Peyer's patch (tissue), 4 donors: Measurements from ENCODE around the gene MAP1B. TPM values are rescaled to one million over a fixed set of nuclear protein-coding genes. Genes with fewer than 3 reads are reported as not detected.

Source experiments
- DNase-seq, 3 donors: peaks; one replicate each; pipeline ENCODE4 v3.0.0-alpha.2; 2017 to 2019
- H3K27ac ChIP-seq, 4 donors: fragments of 200-600 bp; sonication (generic); one replicate each; pipeline ENCODE4 v1.5.1; 2016 to 2019
- H3K27me3 ChIP-seq, 2 donors: fragments of 200-600 bp; sonication (generic); one replicate each; pipeline ENCODE4 v1.5.1; 2019
- H3K36me3 ChIP-seq, 3 donors: fragments of 200-600 bp; sonication (generic); one replicate each; pipeline ENCODE4 v1.5.1; 2016 to 2019
- H3K4me1 ChIP-seq, 4 donors: fragments of 200-600 bp; sonication (generic); one replicate each; pipeline ENCODE4 v1.5.1; 2016 to 2019
- H3K4me3 ChIP-seq, 4 donors: fragments of 200-600 bp; sonication (generic); 1 replicate in 3 of 4; 2 replicates in 1 of 4; pipeline ENCODE4 v1.5.1; 2016 to 2019; ENCODE audit warnings: mild to moderate bottlenecking in 1 of 4
- H3K9me3 ChIP-seq, 4 donors: fragments of 200-600 bp; sonication (generic); one replicate each; pipeline ENCODE4 v1.5.1; 2016 to 2019; ENCODE audit warnings: mild to moderate bottlenecking in 1 of 4
- CTCF ChIP-seq, 6 experiments: fragments of 450-650 bp in 4 of 6; fragments of 200-600 bp in 2 of 6; sonication (generic) in 1 of 6; IDR thresholded peaks; one replicate each; pipeline ENCODE4 v1.5.1; 2017 to 2019; ENCODE audit warnings: antibody characterized with exemption in 6 of 6, mild to moderate bottlenecking in 3 of 6, moderate library complexity in 1 of 6
- POLR2A ChIP-seq, 2 donors: fragments of 450-650 bp; IDR thresholded peaks; one replicate each; pipeline ENCODE4 v1.5.1; 2017; ENCODE audit warnings: antibody characterized with exemption in 2 of 2, mild to moderate bottlenecking in 2 of 2, moderate library complexity in 2 of 2
- total RNA-seq, 4 donors: library from RNA; depleted of rRNA; stranded (reverse); fragments of >200 nt; gene quantifications; one replicate each; pipeline ENCODE4 v1.1.0, GENCODE V29; 2016

Gene MAP1B
- total RNA-seq, 4 donors from 2014 or later, result 16.3 to 38.0 (median 25.7) TPM

GRCh38 chr5:72125941-72126620 lies 18.8 kb downstream of the MAP1B start:
- DNase-seq, result no peak
- H3K36me3 ChIP-seq, result no peaks in the 10 kb centered on the region
- H3K27ac ChIP-seq, result no peak overlapping the region
- H3K9me3 ChIP-seq, result no peaks in the 10 kb centered on the region
- no peak overlapping the region for H3K4me3 ChIP-seq
- H3K27me3 ChIP-seq, result no peaks in the 10 kb centered on the region
- no peak for TF ChIP-seq CTCF (IDR thresholded peaks at IDR 0.05)
- no peak for TF ChIP-seq POLR2A (IDR thresholded peaks at IDR 0.05)
- no peaks in the 10 kb centered on the region for H3K4me1 ChIP-seq

GRCh38 chr5:72126796-72127195 lies 19.5 kb downstream of the MAP1B start:
- no peaks in the 10 kb centered on the region for H3K27me3 ChIP-seq
- DNase-seq, result no peak
- no peaks in the 10 kb centered on the region for H3K9me3 ChIP-seq
- no peaks in the 10 kb centered on the region for H3K36me3 ChIP-seq
- H3K4me1 ChIP-seq, result no peaks in the 10 kb centered on the region
- no peak overlapping the region for H3K4me3 ChIP-seq
- H3K27ac ChIP-seq, result no peak overlapping the region
- TF ChIP-seq CTCF (IDR thresholded peaks at IDR 0.05) (no peak), POLR2A (IDR thresholded peaks at IDR 0.05) (no peak)

GRCh38 chr5:72129725-72130124 lies 22.4 kb downstream of the MAP1B start:
- no peak for TF ChIP-seq CTCF (IDR thresholded peaks at IDR 0.05)
- TF ChIP-seq POLR2A (IDR thresholded peaks at IDR 0.05), result no peak
- Histone ChIP-seq H3K27ac (no peak overlapping the region), H3K27me3 (no peaks in the 10 kb centered on the region), H3K36me3 (no peaks in the 10 kb centered on the region), H3K4me3 (no peak overlapping the region), H3K9me3 (no peaks in the 10 kb centered on the region), H3K4me1 (no peaks in the 10 kb centered on the region)
- no peak for DNase-seq

GRCh38 chr5:72130351-72130761 lies 23.1 kb downstream of the MAP1B start:
- Histone ChIP-seq H3K4me3 (no peak overlapping the region), H3K9me3 (no peaks in the 10 kb centered on the region), H3K27ac (no peak overlapping the region), H3K36me3 (no peaks in the 10 kb centered on the region), H3K4me1 (no peaks in the 10 kb centered on the region), H3K27me3 (no peaks in the 10 kb centered on the region)
- no peak for DNase-seq
- TF ChIP-seq CTCF (IDR thresholded peaks at IDR 0.05), result no peak
- TF ChIP-seq POLR2A (IDR thresholded peaks at IDR 0.05), result no peak

- H3K4me1 ChIP-seq, result no peaks in the 10 kb centered on the region
- H3K27ac ChIP-seq, result no peak overlapping the region
- no peaks in the 10 kb centered on the region for H3K27me3 ChIP-seq
- H3K9me3 ChIP-seq, result no peaks in the 10 kb centered on the region
- H3K4me3 ChIP-seq, result no peak overlapping the region
- no peaks in the 10 kb centered on the region for H3K36me3 ChIP-seq
- no peak for TF ChIP-seq CTCF (IDR thresholded peaks at IDR 0.05)
- TF ChIP-seq POLR2A (IDR thresholded peaks at IDR 0.05), result no peak
- no peak for DNase-seq
These were observed 26.1 kb downstream of the MAP1B start for GRCh38 chr5:72133212-72133990.
